SK-N-MC (cell line): ENCODE data around the gene HOXA1.

Source experiments
- DNase-seq: peaks from one replicate; pipeline ENCODE4 v3.0.0-alpha.2; 2011; ENCODE audit warnings: low read depth, low spot score
- H3K27ac ChIP-seq: fragments of 200-600 bp; sonication (generic); 2 replicates; pipeline ENCODE4 v1.5.1; 2016; ENCODE audit warnings: mixed run types
- H3K36me3 ChIP-seq: fragments of 200-600 bp; sonication (generic); 2 replicates; pipeline ENCODE4 v1.6.1; 2017; ENCODE audit warnings: antibody characterized with exemption, low read length, mixed read lengths; ENCODE audit not compliant: insufficient read depth
- H3K4me3 ChIP-seq: fragments of 200-600 bp; sonication (generic); 2 replicates; pipeline ENCODE4 v1.5.1; 2016
- H3K9ac ChIP-seq: fragments of 200-600 bp; sonication (generic); 2 replicates; pipeline ENCODE4 v1.8.0; 2017; ENCODE audit warnings: mixed run types, mixed read lengths; ENCODE audit not compliant: insufficient read length
- H3K9me3 ChIP-seq: fragments of 200-600 bp; sonication (generic); 2 replicates; pipeline ENCODE4 v1.6.1; 2017; ENCODE audit warnings: low read depth, mild to moderate bottlenecking, antibody characterized with exemption, low read length, moderate library complexity, mixed read lengths
- EZH2 ChIP-seq: fragments of 200-600 bp; sonication (generic); IDR thresholded peaks from one replicate; pipeline ENCODE4 v1.6.1; 2017; ENCODE audit warnings: antibody characterized with exemption
- FOXP2 ChIP-seq: optimal IDR thresholded peaks from 2 replicates; pipeline ENCODE3; 2011; ENCODE audit warnings: mild to moderate bottlenecking, moderate library complexity; ENCODE audit not compliant: insufficient read depth; ENCODE audit errors: extremely low read length, control extremely low read depth
- POLR2AphosphoS5 ChIP-seq: IDR thresholded peaks from 2 replicates; pipeline ENCODE4 v1.6.1; 2012; ENCODE audit warnings: mild to moderate bottlenecking, low read depth, low read length, borderline replicate concordance

HOXA1 gene

GRCh38 chr7:27111042-27111750 lies 15.4 kb upstream of the HOXA1 start:
- no peaks in the 10 kb centered on the region for H3K9me3 ChIP-seq
- DNase-seq, result no peak
- no peak overlapping the region for H3K9ac ChIP-seq
- peak overlapping the region; percentile 42 for H3K4me3 ChIP-seq
- TF ChIP-seq POLR2AphosphoS5 (no peak), FOXP2 (no peak), EZH2 (no peak)
- no peaks in the 10 kb centered on the region for H3K36me3 ChIP-seq
- H3K27ac ChIP-seq, result no peak overlapping the region

GRCh38 chr7:27110186-27111031 lies 14.6 kb upstream of the HOXA1 start:
- no peak overlapping the region for H3K27ac ChIP-seq
- H3K4me3 ChIP-seq, result peak overlapping the region; percentile 42
- peak; percentile 24 for DNase-seq
- H3K9ac ChIP-seq, result no peak overlapping the region
- H3K9me3 ChIP-seq, result no peaks in the 10 kb centered on the region
- no peaks in the 10 kb centered on the region for H3K36me3 ChIP-seq
- TF ChIP-seq FOXP2 (no peak), POLR2AphosphoS5 (no peak), EZH2 (no peak)

GRCh38 chr7:27109466-27110185 lies 13.8 kb upstream of the HOXA1 start:
- H3K27ac ChIP-seq, result no peak overlapping the region

GRCh38 chr7:27108390-27109127 lies 12.8 kb upstream of the HOXA1 start:
- TF ChIP-seq EZH2, result no peak
- TF ChIP-seq POLR2AphosphoS5, result no peak
- no peak for TF ChIP-seq FOXP2
- H3K27ac ChIP-seq, result no peak overlapping the region
- no peak overlapping the region for H3K9ac ChIP-seq
- DNase-seq, result no peak
- no peaks in the 10 kb centered on the region for H3K9me3 ChIP-seq
- H3K4me3 ChIP-seq, result no peak overlapping the region
- H3K36me3 ChIP-seq, result no peaks in the 10 kb centered on the region

More at GRCh38 chr7:27109466-27110185, 13.8 kb upstream of the HOXA1 start:
- Histone ChIP-seq H3K9me3 (no peaks in the 10 kb centered on the region), H3K9ac (no peak overlapping the region), H3K36me3 (no peaks in the 10 kb centered on the region), H3K4me3 (no peak overlapping the region)
- no peak for TF ChIP-seq FOXP2
- TF ChIP-seq EZH2, result no peak
- no peak for TF ChIP-seq POLR2AphosphoS5
- DNase-seq, result no peak

- Histone ChIP-seq H3K9ac (no peak overlapping the region), H3K4me3 (no peak overlapping the region), H3K27ac (no peak overlapping the region), H3K9me3 (no peaks in the 10 kb centered on the region), H3K36me3 (no peaks in the 10 kb centered on the region)
- DNase-seq, result no peak
- TF ChIP-seq FOXP2, result no peak
- TF ChIP-seq POLR2AphosphoS5, result no peak
- no peak for TF ChIP-seq EZH2
Measured at GRCh38 chr7:27107391-27108381, 11.9 kb upstream of the HOXA1 start.

- TF ChIP-seq FOXP2 (no peak), EZH2 (no peak), POLR2AphosphoS5 (no peak)
- no peak for DNase-seq
- H3K4me3 ChIP-seq, result no peak overlapping the region
- no peak overlapping the region for H3K9ac ChIP-seq
- no peak overlapping the region for H3K27ac ChIP-seq
- H3K9me3 ChIP-seq, result no peaks in the 10 kb centered on the region
- no peaks in the 10 kb centered on the region for H3K36me3 ChIP-seq
Measured at GRCh38 chr7:27106901-27107240, 11.1 kb upstream of the HOXA1 start.
